GM19099 (cell line): ENCODE measurements around the gene MYT1.

Experiments
- POLR2A ChIP-seq: IDR thresholded peaks from 3 replicates; pipeline ENCODE4 v1.6.1; 2011; ENCODE audit warnings: low read depth; ENCODE audit not compliant: insufficient read length; ENCODE audit errors: extremely low read depth

MYT1 gene

DNA sequence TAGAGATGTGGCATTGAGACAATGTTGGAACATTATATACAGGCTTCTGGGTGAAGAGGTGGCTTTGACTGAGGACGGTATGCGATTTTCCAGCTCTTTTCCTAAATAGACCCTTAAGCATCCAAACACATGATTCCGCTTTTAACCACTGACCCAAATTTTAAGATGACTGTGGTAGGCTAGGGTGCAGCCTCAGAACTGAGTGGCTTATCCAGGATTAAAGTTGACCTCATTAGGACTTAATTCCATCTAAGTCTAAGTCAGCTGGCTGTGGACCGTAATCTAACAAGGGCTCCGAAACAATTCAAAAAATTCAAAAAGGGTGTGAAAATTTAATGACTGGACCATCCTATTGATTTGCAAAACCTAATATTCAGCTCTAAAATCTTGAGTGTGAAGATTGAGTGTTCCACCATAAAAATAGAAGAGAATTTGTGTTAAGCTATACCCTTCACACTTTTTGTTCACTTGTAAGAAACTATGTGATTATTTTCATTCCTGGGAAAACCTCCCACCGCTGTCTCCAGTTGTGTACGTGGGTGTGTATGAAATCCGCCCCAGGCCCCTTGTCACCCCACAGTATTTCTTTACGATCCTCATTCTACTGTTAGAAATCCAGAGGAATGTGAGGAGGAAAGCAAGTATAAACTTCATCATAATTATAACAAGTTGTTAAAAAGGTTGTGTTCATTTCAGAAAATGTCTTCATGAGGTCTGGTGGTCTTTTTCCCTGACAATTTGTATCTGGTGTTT lies 94.0 kb downstream of the MYT1 start:
- TF ChIP-seq POLR2A = no peak

DNA sequence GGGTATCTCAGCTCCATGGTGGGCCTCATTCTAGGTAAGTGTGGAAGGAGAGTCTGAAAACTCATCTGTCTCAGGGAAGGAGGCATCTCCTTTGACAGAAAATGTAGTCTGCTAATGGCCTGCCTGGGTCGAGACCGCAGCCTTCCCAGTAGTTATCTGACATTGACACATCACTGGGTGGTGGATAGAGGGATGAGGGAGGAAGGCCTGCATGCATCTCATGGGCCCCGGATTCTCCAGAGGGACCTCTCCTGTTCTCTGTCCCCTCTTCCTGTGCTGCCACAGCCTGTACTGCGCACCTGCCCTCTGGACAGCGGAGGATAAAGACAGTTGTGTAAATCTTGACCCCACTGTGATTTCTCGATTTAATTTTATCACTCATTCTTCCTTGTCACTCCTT lies 96.0 kb downstream of the MYT1 start:
- no peak for TF ChIP-seq POLR2A

DNA sequence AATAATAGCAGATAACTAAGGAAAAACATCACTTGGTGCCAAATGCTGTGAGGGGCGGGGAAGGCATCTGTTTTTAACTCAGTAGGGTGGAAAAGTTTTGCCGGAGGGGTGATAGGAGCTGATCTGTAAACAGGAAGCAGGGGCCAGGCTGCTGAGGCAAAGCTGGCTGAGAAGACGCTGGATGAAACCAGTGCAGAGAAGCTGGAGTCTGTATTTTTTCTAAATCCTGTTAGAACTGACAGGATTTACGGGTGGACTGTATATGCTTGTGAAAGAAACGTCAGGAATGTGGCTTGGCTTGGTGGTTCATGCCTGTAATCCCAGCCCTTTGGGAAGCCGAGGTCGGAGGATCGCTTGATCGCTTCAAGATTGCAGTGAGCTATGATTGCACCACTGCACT lies 96.9 kb downstream of the MYT1 start:
- no peak for TF ChIP-seq POLR2A

DNA sequence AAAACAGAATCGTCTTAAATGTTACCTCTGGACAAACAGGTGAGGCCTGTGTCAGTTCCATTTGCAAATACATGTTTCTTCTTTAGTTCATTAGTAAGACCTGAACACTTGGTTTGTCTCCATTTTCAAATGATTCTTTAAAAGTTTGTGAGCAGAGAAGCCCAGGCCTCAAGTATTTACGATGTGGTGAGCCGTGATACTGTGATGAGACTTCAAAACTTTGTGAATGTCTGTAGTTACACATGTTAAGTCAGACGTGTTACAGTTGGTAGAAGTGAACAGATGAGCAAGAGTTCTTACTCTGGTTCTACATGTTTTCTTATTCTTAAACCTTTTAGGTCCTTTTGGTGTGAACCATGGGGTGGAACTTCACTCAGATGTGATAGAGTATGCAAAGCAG lies 99.8 kb downstream of the MYT1 start:
- TF ChIP-seq POLR2A = no peak

DNA sequence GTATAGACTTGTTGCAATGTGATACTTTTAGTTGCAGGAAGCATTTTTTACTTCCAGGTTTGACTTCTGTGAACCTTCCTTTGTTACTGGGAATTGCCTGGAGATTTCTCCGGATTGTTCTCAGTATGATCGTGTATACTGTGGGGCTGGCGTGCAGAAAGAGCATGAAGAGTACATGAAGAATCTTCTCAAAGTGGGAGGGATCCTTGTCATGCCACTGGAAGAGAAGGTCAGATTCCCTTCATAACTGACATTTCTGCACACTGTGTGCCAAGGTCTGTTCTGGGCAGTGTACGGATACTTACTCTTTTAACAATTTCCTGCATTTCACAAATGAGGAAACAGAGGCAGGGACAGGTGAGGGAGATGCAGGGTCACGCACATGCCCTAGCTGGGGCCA lies 100.9 kb downstream of the MYT1 start:
- no peak for TF ChIP-seq POLR2A

DNA sequence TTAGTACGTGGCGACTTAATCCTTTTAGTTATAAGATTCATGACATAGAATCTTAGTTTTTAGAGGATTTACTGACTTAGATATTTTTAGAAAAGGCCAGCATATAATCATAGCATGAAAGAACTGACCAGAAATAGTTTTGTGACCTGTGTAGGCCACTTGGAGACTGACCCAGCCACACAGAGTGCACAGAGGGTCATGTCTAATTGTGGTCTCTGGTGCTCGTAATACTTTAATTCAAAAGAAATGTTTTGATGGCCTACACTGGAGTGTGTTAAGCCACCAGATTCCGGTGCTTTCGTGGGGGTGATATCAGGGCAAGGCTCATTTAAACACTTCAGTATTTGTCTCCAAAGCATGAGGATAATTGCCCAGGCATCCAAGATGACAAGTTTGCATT lies 102.7 kb downstream of the MYT1 start:
- no peak for TF ChIP-seq POLR2A

DNA sequence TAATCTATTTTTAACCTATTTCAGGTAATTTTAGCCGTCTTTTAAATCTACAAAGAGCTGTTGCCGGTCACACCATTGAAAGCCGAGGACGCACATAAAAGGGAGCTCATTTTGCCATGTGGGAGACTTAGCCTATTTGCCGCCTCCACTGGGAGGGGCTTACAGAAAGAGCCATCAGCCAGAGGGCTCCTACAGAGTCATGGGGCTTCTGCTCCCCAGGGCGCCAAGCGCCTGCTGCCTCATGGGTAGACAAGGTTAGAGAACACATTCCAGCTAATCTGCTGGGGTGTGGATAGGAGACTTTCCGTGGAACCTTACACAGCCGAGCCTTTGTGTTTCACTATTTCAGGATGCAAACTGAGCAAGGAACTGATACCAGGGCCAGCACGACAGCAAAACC lies 103.9 kb downstream of the MYT1 start:
- TF ChIP-seq POLR2A = no peak

DNA sequence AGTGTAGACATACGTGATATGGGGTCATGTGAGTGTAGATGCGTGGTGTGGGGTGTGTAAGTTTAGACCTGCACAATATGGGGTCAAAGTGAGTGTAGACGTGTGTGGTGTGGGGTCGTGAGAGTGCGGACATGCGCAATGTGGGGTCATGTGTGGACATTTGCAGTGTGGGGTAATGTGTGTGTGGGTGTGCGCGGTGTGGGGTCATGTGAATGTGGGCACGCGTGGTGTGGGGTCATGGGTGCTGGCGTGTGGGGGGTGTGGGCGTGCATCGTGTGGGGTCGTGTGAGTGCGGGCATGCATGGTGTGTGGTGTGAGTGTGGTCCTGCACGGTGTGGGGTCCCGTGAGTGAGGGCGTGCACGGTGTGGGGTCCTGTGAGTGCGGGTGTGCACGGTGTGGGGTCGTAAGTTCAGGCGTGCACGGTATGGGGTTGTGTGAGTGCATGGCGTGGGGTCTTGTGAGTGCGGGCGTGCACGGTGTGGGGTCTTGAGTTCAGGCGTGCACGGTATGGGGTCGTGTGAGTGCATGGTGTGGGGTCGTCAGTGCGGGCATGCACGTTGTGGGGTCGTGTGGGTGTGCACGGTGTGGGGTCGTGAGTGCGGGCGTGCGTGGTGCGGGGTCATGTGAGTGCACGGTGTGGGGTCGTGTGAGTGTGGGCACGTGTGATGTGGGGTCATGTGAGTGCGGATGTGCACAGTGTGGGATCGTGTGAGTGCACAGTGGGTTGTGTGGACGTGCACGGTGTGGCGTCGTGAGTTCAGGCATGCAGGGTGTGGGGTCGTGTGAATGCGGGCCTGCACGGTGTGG lies 105.6 kb downstream of the MYT1 start:
- TF ChIP-seq POLR2A = no peak

DNA sequence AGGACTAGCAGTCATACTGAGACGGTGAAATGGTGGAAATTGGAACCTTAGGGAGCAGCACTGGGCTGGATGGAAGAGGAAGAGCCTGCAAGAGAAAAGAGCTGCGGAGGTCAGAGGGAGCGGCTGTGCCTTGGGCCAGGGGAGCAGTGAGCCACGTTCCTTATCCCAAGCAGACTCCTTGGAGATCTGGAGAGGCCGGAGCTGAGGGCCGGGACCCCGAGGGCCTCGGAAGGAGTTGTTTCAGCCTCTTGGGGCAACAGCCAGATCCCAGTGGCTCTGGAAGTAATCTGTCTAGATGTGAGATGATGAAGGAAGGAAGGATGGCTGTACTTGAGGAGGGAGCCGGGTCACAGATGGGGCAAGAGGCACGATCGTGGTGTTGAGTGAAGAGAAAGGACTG lies 107.4 kb downstream of the MYT1 start:
- TF ChIP-seq POLR2A = no peak

DNA sequence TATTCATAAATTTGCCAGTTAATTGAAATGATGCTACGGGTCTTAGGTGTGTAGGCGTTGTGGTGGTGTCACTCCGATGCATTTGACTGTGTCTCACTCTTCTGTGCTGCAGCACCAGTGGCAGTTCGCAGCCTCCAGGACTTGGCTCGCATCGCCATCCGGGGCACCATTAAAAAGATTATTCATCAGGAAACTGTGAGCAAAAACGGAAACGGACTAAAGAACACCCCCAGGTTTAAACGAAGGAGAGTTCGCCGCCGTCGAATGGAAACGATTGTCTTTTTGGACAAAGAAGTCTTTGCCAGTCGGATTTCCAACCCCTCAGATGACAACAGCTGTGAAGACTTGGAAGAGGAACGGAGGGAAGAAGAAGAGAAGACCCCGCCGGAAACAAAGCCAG lies 108.9 kb downstream of the MYT1 start:
- no peak for TF ChIP-seq POLR2A

DNA sequence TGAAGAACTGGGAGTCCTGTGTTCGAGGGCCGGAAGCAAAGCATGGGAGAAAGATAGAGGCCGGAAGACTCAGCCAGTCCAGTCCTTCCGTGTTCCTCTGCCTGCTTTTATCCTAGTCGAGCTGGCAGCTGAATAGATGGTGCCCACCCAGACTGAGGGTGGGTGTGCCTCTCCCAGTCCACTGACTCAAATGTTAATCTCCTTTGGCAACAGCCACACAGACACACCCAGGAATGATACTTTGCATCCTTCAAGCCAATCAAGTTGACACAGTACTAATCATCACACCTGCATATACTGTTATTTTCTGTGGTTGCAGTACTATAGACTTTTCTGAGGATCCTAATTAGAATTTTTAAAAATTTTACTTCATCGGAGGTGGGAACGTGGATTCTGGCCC lies 112.6 kb downstream of the MYT1 start:
- TF ChIP-seq POLR2A = no peak

DNA sequence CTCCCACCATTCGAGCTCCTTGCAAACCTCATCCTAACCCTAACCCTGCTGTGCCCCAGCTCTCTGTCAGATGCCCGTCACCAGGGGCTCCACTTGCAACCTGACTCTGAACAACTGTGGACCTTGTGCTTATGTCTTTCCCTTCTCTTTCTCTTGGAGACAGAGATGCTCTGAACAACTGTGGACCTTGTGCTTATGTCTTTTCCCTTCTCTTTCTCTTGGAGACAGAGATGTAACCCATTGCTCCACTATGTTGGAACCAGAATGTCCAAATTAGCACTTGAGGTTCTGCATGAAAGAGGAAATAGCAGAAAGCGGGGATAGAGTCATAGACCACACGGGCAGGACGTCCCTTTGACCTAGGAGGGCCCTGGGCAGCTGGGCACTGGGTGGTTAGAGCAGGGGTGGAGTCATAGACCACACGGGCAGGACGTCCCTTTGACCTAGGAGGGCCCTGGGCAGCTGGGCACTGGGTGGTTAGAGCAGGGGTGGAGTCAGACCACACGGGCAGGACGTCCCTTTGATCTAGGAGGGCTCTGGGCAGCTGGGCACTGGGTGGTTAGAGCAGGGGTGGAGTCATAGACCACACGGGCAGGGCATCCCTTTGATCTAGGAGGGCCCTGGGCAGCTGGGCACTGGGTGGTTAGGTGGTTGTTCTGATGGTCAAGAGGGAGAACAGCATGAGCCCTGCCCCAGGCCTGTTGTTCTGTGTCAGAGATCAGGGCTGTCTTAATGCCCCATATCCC lies 113.5 kb downstream of the MYT1 start:
- no peak for TF ChIP-seq POLR2A

DNA sequence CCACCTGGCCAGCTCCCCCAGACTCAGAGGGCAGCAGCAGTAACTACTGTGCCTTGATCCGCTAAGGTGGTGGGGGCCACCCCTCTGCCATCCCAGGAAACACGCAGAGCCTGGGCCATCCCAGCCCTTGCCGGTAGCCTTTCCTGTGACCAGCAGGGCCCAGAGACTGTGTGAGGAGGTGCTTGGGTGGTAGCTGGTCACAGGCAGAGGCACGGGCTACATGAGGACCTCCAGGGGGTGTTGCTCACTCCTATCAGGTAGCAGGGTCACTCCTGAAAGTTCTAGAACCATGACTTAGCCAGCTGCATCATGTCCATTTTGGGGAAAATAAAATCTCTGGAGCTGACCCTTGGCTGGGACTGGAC lies 114.0 kb downstream of the MYT1 start:
- TF ChIP-seq POLR2A = no peak

DNA sequence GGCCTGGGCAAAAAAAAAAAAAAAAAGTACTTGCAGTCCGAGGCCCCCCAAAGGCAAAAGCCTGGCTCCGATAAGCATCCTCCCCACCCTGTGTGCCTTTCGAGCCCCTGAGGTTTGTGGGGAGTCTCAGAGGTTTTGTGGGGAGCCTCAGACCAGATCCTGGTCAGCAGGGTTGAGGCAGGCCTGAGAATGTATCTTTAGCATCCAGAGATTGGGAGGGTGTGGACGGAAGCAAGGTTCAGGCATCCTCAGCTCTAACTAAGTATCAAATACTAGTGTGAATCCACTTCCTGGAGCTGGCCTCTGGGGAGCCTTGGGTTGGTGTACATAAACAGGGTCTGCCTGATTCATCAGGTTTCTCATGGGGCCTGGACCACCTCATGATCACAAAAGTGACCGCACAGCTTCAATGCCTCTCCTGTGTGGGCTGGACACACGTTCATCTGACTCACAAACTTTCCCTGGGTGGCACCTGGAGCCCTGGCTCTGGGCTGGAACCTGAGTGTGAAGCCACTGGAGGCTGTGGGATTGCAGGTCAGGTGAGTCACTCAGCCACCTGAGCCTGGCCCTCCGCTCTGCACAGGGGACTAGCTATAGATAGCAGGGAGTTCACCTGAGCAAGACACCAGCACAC lies 115.7 kb downstream of the MYT1 start:
- no peak for TF ChIP-seq POLR2A

DNA sequence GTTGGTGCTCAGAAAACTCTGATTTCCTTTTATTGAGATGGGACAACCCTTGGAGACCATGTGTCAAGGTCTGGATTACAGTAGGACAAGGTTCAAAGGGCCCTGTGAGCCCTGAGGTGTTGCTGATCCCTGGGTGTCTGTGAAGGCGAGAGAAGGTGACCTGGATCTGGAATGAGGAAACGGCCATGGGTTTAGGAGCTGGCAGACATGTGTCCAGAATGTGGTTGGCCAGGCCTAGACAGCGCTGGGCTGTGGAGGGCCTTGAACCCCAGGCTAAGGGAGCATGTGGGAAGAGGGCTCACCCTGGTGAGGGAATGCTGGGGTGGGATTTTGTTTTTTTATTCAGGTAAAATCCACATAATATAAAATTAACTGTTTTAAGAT lies 116.2 kb downstream of the MYT1 start:
- no peak for TF ChIP-seq POLR2A
